Measurements from ENCODE around the gene ACOT8.

Gene ACOT8

GRCh38 chr20:45822857-45823256 is 34.3 kb downstream of the ACOT8 start:
- TF ChIP-seq, protein P1, sequence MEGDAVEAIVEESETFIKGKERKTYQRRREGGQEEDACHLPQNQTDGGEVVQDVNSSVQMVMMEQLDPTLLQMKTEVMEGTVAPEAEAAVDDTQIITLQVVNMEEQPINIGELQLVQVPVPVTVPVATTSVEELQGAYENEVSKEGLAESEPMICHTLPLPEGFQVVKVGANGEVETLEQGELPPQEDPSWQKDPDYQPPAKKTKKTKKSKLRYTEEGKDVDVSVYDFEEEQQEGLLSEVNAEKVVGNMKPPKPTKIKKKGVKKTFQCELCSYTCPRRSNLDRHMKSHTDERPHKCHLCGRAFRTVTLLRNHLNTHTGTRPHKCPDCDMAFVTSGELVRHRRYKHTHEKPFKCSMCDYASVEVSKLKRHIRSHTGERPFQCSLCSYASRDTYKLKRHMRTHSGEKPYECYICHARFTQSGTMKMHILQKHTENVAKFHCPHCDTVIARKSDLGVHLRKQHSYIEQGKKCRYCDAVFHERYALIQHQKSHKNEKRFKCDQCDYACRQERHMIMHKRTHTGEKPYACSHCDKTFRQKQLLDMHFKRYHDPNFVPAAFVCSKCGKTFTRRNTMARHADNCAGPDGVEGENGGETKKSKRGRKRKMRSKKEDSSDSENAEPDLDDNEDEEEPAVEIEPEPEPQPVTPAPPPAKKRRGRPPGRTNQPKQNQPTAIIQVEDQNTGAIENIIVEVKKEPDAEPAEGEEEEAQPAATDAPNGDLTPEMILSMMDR (IDR thresholded peaks at IDR 0.05; ENCODE audit: poor library complexity, severe bottlenecking) = no peak
- peak; percentile 72 for ATAC-seq (ENCODE audit: low read depth)

DNA sequence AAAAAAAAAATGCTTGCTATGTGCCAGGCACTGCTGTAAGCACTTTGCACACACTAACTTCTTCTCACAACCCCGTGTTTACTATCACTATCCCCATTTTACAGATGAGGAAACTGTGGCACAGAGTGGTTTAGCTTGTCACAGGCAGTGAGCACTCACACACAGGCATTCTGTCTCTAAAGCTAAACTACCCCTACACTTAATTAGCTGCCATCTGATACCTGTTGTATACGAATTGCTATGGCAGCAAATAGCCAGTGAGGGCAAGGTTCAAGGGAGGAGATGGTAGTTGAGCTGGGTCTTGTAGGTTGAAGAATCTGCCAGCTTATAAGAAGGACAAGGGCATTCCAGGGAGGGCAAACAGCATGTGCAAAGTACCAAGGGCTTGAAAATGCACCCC is 35.2 kb downstream of the ACOT8 start:
- DNase-seq (ENCODE audit: low spot score) = no peak
- no peak overlapping the region for H3K27ac ChIP-seq (ENCODE audit: poor library complexity, severe bottlenecking)
- TF ChIP-seq, protein P1 (IDR thresholded peaks at IDR 0.05; ENCODE audit: poor library complexity, severe bottlenecking) = no peak
- peaks cover 15% of the 10 kb centered on the region for H3K27me3 ChIP-seq (ENCODE audit: insufficient read depth, poor library complexity, severe bottlenecking)
- H3K9me3 ChIP-seq (ENCODE audit: severe bottlenecking) = no peaks in the 10 kb centered on the region
- H3K4me3 ChIP-seq (ENCODE audit: severe bottlenecking) = no peak overlapping the region
- no peaks in the 10 kb centered on the region for H3K4me1 ChIP-seq (ENCODE audit: insufficient read depth, poor library complexity, severe bottlenecking)
- ATAC-seq (ENCODE audit: low read depth) = no peak
- peaks cover 5% of the 10 kb centered on the region for H3K36me3 ChIP-seq (ENCODE audit: low read depth)

More at GRCh38 chr20:45822857-45823256, 34.3 kb downstream of the ACOT8 start:
- Histone ChIP-seq H3K4me3 (ENCODE audit: severe bottlenecking) (no peak overlapping the region), H3K27ac (ENCODE audit: poor library complexity, severe bottlenecking) (no peak overlapping the region), H3K27me3 (ENCODE audit: insufficient read depth, poor library complexity, severe bottlenecking) (peaks cover 15% of the 10 kb centered on the region), H3K4me1 (ENCODE audit: insufficient read depth, poor library complexity, severe bottlenecking) (no peaks in the 10 kb centered on the region), H3K9me3 (ENCODE audit: severe bottlenecking) (no peaks in the 10 kb centered on the region), H3K36me3 (ENCODE audit: low read depth) (no peaks in the 10 kb centered on the region)
- peak; percentile 89 for DNase-seq (ENCODE audit: low spot score)

DNA sequence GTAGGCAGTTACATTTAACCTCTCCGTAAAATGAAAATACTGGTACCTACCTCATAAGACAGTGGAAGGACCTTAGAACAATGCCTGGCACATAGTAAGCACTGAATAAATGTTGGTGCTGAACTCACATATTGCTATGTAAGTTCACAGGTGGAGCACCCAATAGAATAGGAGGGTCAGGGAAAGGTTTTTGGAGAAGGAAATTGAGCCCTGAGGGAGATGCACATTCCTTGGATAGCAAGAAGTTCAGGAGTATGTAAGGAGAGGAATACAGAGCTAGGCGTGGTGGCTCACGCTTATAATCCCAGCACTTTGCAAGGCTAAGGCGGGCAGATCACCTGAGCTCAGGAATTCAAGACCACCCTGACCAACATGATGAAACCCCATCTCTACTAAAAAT is 37.7 kb downstream of the ACOT8 start:
- peaks cover 29% of the 10 kb centered on the region for H3K36me3 ChIP-seq (ENCODE audit: low read depth)
- no peak for ATAC-seq (ENCODE audit: low read depth)
- DNase-seq (ENCODE audit: low spot score) = no peak
- H3K27me3 ChIP-seq (ENCODE audit: insufficient read depth, poor library complexity, severe bottlenecking) = peaks cover 15% of the 10 kb centered on the region
- TF ChIP-seq, protein P1 (IDR thresholded peaks at IDR 0.05; ENCODE audit: poor library complexity, severe bottlenecking) = no peak
- no peak overlapping the region for H3K4me3 ChIP-seq (ENCODE audit: severe bottlenecking)
- H3K9me3 ChIP-seq (ENCODE audit: severe bottlenecking) = no peaks in the 10 kb centered on the region
- H3K27ac ChIP-seq (ENCODE audit: poor library complexity, severe bottlenecking) = no peak overlapping the region
- H3K4me1 ChIP-seq (ENCODE audit: insufficient read depth, poor library complexity, severe bottlenecking) = peaks cover under 1% of the 10 kb centered on the region

- peaks cover 42% of the 10 kb centered on the region for H3K36me3 ChIP-seq (ENCODE audit: low read depth)
- TF ChIP-seq, protein P1 (IDR thresholded peaks at IDR 0.05; ENCODE audit: poor library complexity, severe bottlenecking) = no peak
- DNase-seq (ENCODE audit: low spot score) (no peak), ATAC-seq (ENCODE audit: low read depth) (no peak)
- H3K27me3 ChIP-seq (ENCODE audit: insufficient read depth, poor library complexity, severe bottlenecking) = peaks cover 6% of the 10 kb centered on the region
- no peak overlapping the region for H3K4me3 ChIP-seq (ENCODE audit: severe bottlenecking)
- H3K9me3 ChIP-seq (ENCODE audit: severe bottlenecking) = no peaks in the 10 kb centered on the region
- peaks cover 8% of the 10 kb centered on the region for H3K4me1 ChIP-seq (ENCODE audit: insufficient read depth, poor library complexity, severe bottlenecking)
- no peak overlapping the region for H3K27ac ChIP-seq (ENCODE audit: poor library complexity, severe bottlenecking)
These were observed 39.0 kb downstream of the ACOT8 start for GRCh38 chr20:45818239-45818638.

DNA sequence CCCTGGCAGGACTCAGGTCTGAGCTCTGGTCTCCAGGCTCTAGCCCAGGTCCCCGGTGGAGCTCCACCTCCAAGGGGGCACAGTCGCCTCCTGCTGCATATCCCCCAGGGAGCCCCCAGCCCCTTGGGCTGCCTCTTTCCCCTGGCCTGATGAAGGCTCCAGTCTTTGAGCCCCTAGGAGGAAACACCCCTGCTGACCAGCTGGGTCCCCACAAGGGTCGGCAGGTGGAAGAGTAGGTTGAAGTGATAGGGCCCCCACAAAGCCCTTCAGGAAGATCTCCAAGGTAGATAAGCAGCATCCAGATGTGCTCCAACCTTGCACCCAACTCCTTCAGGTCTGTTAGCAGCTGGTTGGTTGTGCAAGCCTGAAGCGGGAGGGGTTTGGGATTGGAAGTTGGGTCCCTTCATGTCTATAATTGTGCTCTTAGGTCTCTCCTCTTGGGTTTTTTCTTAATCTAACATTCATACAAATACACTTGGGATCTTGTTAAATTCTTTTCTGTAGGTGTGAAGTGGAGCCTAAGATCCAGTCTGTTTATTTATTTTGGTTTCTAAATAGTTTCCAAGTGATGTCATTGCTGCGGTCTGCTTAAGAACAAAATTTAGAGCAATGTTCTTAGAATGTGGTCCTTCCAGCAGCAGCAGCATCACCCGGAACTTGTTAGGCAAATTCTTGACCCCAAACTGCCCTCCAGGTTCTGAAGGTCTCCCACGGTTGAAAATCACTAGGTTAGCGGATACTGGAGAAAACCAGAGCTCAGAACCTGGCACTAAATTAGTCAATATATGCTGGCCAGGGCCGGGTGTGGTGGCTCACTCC is 39.6 kb downstream of the ACOT8 start:
- H3K9me3 ChIP-seq (ENCODE audit: severe bottlenecking) = no peaks in the 10 kb centered on the region
- no peak overlapping the region for H3K4me3 ChIP-seq (ENCODE audit: severe bottlenecking)
- peaks cover 48% of the 10 kb centered on the region for H3K36me3 ChIP-seq (ENCODE audit: low read depth)
- H3K4me1 ChIP-seq (ENCODE audit: insufficient read depth, poor library complexity, severe bottlenecking) = peaks cover 8% of the 10 kb centered on the region
- DNase-seq (ENCODE audit: low spot score) (no peak), ATAC-seq (ENCODE audit: low read depth) (peak; percentile 23)
- TF ChIP-seq, protein P1 (IDR thresholded peaks at IDR 0.05; ENCODE audit: poor library complexity, severe bottlenecking) = no peak
- no peaks in the 10 kb centered on the region for H3K27me3 ChIP-seq (ENCODE audit: insufficient read depth, poor library complexity, severe bottlenecking)
- peak overlapping the region; percentile 4 for H3K27ac ChIP-seq (ENCODE audit: poor library complexity, severe bottlenecking)
